Measurements from ENCODE around the gene RPS15.

The RPS15 gene

GRCh38 chr19:1453525-1454364 is 15.5 kb downstream of the RPS15 start:
- DNase-seq (ENCODE audit: low read depth): no peak

GRCh38 chr19:1455002-1455335 is 16.8 kb downstream of the RPS15 start:
- DNase-seq (ENCODE audit: low read depth): no peak

- DNase-seq (ENCODE audit: low read depth): no peak
These were observed 17.3 kb downstream of the RPS15 start for GRCh38 chr19:1455336-1456120.

- no peak for DNase-seq (ENCODE audit: low read depth)
These were observed 18.1 kb downstream of the RPS15 start for GRCh38 chr19:1456121-1456900.

- no peak for DNase-seq (ENCODE audit: low read depth)
These were observed 19.0 kb downstream of the RPS15 start for GRCh38 chr19:1457031-1457739.

GRCh38 chr19:1457892-1458291 is 19.7 kb downstream of the RPS15 start:
- DNase-seq (ENCODE audit: low read depth): no peak

- no peak for DNase-seq (ENCODE audit: low read depth)
These were observed 21.3 kb downstream of the RPS15 start for GRCh38 chr19:1459479-1459878.

- no peak for DNase-seq (ENCODE audit: low read depth)
These were observed 22.1 kb downstream of the RPS15 start for GRCh38 chr19:1460033-1460995.

GRCh38 chr19:1461862-1462261 is 23.7 kb downstream of the RPS15 start:
- DNase-seq (ENCODE audit: low read depth): no peak

- no peak for DNase-seq (ENCODE audit: low read depth)
These were observed 27.2 kb downstream of the RPS15 start for GRCh38 chr19:1465191-1466016.

GRCh38 chr19:1466018-1466460 is 27.8 kb downstream of the RPS15 start:
- DNase-seq (ENCODE audit: low read depth): no peak

GRCh38 chr19:1466461-1467214 is 28.4 kb downstream of the RPS15 start:
- DNase-seq (ENCODE audit: low read depth): no peak

- DNase-seq (ENCODE audit: low read depth): no peak
These were observed 29.0 kb downstream of the RPS15 start for GRCh38 chr19:1467215-1467489.

GRCh38 chr19:1467490-1468273 is 29.5 kb downstream of the RPS15 start:
- no peak for DNase-seq (ENCODE audit: low read depth)

GRCh38 chr19:1468274-1468820 is 30.2 kb downstream of the RPS15 start:
- DNase-seq (ENCODE audit: low read depth): no peak

- DNase-seq (ENCODE audit: low read depth): no peak
These were observed 30.6 kb downstream of the RPS15 start for GRCh38 chr19:1468821-1469254.

- DNase-seq (ENCODE audit: low read depth): no peak
These were observed 31.3 kb downstream of the RPS15 start for GRCh38 chr19:1469255-1470054.

GRCh38 chr19:1470055-1470304 is 31.8 kb downstream of the RPS15 start:
- no peak for DNase-seq (ENCODE audit: low read depth)

All from activated gamma-delta T cell treated with anti-CD3 and anti-CD28 coated beads, Interleukin-2, amount 50 U/mL, for 16 hours (primary cell).